COR-L47 (cell line): ENCODE measurements around the gene CCDC33.
A peak's percentile ranks its signal among the peaks of the same experiment; 100 is the strongest.

Source experiments
- DNase-seq: peaks from one replicate; lab custom pipeline; 2025; lab: John Stamatoyannopoulos, UW

Gene CCDC33

DNA sequence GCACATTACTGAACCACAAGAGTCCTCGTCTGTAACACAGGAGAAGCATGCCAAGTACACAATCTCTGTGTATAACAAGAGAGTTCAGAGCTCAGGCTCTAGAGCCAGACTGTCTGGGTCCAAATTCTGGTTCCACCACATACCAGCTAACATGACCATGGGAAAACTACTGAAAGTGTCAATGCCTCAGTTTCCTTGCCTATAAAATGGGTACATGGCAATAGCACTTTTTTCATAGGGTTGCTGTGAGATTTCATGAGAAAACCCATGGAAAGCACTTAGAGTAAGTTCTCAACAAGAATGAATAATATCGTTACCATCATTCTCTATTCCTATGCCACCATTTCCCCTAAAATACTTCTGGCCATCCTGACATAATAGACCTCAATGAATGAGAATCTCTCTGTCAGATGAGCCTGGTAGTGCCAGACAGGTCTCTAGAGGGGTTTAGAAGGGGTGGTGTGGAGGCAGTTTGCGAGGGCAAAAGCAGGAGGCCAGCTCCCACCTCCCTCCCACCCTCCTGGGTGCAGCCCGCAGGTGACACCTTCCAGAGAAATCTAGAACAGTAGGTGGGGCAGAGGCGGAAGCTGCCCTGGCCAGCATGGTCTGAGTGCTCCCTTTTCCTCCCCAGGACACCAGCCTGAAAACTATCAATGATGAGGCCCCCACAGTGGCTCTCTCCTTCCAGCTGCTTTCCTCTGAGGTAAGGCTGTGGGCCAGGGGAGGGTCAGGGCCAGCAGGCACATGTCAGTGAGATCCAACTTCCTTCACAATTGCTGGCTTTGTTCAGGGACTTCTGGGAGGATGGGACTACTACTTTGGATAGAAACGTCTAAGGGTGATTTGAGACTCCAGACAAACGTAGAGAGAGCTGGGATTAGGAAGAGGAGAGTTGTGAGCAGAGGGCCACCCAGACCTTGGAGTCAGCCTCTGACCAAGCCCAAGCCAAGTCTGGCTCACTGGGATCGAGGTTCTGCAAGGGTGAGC, 45.3 kb downstream of the CCDC33 start:
- DNase-seq, result no peak

DNA sequence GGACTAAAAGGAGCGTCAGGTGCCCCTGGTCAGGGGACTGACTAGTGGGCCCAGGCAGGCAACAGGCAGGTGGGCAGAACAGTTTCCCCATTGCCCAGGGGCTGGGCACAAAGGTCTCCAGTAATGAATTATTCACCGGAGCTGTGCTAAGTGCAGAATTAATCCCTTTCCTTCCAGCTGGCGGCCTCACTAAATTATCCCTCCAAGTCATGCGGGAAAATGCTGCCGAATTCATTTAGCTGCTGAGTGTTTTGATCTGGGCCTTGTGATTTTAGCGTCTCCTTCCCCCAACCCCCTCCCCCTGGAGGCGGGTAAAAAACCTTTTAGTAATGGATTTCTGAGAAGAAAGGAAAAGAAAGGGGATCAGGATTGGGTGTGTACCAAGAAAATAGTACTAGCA, 47.2 kb downstream of the CCDC33 start:
- no peak for DNase-seq

DNA sequence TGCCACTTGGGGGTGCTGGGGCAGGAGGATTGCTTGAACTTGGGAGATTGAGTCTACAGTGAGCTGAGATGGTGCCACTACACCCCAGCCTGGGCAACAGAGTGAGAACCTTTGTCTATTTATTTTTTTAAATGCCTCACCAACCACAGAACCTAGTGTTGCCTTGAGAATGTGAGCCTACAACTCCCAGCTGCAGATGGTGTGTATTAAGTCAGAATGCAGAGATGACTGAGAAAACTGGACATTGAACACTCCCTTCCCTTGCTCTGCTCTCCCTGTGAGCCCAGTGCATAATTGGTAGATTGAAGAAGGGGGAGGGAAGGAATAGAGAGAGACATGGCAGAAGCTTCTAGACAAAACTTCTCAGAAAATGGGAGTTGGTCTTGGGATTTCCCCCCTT, 53.5 kb downstream of the CCDC33 start:
- no peak for DNase-seq

DNA sequence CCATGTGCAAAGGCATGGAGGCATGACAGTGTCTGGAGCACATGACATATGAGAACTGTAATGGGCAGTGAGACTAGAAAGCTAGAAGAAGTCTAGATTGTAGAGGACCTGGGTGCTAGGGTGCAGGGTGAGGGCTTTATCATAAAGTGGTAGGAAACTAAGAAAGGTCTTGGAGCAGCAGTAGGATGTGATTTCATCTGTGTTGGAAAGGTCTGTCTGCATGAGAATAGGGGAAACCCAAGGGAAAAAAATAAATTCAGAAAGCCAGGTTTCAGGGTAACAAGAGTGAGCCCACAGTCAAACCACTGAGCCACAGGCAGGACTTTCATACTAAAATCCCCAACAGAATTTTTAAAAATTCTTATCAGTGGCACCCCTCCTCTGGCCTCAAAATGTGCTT, 54.5 kb downstream of the CCDC33 start:
- no peak for DNase-seq

DNA sequence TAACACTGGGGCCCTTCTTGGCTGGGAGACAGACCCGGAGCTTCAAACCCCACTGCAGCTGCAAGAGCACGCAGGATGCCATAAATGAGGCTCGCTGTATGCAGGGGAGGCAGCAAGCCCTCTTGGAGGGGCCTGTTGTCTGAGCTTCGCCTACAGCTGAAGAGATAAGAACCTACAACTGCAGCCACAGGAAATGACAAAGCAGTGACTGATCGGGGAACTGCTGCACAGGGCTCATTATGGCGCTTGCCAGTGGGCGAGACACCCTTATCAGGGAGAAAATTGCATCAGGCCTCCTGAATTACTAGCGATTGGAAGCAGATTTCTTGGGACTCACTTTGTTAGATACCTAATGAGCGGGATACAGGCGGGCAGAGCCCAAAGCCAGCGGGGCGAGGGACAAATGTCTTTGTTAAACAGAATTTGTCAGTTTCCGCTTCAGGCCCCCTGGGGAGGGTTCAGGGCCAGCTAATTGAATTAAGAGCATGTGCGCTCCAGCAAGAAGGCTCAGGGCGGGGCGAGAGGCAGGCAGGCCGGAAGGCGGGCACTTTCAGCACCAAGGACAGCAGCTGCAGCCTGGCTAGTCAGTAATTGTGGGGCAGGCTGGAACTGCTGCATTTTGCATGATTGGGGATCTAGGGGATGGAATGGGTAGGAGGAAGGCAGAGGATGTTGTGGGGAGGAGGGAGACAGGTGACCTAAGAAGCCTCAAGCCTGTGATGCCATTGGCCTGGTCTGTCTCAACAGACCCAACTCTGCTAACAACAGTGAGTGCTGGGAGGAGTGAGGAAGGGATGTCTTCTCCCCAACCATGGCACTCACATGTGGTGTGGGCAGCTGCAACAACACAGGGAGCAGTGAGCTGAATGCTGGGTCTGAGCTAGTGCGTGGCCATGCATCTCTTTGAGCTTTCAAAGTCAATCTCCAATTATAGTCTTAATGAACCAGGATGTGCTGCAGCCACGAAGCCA, 55.3 kb downstream of the CCDC33 start:
- peak; percentile 92 for DNase-seq

DNA sequence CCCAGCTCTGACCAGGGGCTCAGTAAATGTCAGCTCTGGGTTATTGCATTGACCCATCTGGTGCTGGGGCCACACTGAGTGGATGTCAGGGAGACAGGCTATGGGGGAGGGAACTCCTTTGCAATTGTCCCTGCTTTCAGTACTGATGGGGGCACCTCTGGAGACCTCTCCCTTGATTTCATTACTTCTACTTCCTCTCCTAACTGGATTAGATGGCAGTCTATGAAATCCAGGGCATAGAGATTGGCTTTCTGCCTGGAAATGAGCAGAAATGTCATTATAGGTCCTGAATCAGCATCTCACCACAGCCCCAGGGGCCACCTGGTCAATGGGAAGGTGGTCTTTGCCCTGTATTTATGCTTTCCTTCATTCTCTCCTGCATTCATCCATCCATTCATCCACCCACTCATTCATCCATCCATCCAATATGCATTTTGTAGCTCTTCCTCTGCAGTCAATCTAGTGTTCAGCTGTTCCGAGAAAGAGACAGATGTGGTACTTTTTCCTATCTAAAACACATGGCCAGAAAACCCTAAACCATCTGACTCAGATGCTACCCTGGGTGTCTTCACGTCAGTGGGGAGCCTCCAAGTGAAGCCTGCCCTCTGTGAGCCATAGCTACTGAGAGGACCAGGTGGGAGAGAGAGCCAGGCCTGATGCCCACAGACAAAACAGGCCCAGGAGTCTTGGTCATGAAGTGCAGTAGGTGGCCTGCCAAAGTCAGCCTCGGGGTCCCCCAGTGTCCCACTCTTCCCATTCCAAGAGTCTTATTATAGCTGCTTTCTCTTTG, 57.1 kb downstream of the CCDC33 start:
- no peak for DNase-seq

DNA sequence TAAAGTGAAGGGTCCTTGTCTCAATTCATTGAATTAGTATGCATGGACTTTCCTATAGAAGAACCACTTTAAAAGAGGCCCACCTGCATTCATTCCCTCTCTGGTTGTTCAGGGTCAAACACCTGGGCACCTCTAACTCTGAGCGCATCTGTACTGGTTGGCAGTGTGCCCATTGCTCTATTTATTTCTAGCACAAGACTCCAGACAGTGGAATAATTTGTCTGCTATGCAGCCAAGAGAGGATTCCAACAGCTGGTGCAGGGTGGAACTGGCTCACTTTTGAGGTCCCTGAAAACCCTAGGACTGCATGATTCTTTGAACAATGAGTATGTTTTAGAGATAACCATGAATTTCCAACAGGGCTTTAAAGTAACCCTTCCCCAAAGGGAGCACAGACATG, 57.9 kb downstream of the CCDC33 start:
- DNase-seq, result peak; percentile 75

DNA sequence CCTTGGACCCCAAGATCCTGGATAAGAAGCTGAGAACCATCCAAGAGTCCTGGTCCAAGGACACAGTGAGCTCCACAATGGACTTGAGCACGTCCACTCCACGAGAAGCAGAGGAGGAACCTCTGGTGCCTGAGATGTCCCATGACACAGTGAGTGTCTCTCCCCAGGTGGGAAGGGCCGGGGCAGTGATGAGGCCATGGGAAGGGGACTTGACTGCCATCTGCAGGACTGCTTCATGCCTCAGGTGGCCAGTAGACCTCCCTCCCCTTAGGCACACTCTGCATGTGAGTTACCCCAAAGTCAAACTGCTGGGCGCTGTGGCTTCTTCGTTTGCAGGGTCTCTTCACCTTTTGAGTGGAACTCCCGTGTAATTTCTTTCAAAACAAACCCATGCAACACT, 59.7 kb downstream of the CCDC33 start:
- DNase-seq, result no peak

DNA sequence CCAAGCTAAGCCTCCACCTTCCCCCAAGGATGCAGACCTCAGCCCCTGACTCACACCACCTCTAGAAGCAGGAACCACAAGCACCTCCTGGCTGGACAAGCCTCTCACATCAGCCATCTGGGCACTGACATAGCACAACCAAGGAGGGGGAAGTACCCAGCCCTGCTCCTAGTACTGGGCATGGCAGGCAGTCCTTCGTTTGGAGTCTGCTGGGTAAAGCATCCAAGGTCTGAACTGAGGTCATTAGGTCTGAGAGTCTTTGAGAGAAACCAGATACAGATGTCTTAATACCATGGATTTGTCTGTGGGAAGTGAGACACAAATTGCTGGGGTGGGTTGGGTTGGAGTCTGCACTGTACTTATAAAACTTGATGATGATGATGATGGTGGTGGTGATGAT, 61.8 kb downstream of the CCDC33 start:
- DNase-seq, result no peak

DNA sequence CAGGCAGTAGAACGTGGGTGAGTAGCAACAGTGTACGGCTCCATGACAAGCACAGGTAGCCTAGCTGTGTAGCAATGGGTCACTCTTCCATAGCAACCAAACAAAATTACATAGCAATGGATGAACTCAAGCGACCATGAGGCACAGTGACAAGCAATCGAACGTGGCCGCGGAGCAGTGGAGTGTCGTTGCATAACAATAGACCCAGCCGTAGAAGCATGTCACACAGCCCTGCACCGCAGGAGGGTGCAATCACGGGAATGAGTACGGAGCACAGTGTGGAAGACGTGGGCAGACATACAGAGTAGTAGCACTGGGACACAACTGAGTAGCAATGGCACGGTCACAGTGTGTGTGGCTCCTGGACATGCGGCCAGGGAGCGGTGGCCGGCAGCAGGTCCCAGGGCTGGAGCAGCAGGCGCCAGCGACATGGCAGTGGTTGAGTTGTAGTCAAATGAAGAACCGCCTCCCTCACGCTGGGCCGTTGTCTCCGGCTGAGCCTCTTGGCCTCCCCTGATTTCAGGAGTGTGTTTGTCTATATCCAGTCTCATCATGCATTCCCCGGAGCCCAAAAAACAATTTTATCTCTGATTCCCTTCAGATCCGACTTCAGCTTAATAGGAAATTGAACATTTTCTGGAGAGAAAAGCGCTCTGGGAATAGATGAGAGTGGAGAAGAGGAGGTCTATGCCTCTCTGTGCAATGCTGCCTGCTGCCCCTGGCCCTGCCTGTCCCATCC, 64.1 kb downstream of the CCDC33 start:
- no peak for DNase-seq

DNA sequence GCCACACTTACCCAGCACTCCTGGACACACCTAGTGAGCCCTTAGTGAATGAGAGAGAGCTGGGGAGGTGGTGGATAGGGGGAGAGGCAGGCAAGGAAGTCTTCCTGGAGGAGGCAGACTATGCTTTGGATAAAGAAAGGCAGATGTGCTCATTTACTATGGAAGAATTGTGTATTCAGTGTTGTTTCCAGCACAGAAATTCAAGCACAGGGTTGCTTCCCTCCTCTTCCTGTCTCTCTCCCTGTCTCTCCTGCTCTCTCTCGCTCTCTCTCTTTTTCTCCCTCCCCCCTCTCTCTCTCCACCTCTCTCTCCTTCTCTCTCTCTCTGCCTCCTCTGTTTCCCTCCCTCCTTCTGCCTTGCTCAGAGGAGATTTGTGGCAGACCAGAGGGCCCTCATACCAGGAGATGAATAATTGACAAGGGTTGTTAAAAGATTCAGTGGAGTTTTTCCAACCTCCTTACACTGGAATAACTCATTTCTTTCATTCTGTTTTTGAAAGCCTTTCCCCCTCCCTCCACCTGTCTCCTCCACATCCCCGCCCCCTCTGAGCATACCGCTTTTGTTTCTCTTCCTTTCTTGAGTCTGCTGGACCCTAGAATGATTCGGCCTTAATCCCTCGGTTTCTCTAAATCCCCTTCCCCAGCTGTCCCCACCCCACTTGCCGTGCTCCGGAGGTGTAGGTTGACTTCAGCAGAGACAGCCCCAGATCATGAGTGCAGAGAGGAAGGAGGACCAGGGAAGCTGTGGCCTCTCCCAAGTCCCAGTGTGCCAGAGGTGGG, 65.6 kb downstream of the CCDC33 start:
- DNase-seq, result no peak

DNA sequence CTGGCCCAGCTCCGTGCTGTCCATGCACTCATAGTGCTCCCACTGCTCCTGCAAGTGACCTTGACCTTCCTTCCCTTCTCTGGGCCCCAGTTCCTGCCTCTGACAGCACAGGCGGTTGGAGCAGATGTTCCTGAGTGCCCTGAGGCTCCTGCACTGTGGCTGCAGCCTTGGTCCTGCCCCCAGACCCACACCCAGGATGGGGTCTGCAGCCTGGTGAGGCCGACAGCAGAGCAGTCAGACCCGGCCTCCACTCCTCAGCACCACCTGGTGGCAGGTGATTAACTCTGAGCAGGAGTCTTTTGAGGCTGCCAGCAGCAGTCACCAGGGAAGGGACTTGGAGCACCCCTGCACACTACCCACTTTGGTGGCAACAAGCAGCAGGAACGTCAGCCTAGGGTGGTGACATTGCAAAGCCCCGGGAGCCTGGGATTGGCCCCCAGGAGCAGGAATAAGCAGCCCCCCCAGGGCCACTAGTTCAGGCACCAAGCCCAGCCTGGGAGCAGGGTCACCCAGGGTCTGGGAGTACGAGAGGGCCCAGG, 66.8 kb downstream of the CCDC33 start:
- DNase-seq, result peak; percentile 73

DNA sequence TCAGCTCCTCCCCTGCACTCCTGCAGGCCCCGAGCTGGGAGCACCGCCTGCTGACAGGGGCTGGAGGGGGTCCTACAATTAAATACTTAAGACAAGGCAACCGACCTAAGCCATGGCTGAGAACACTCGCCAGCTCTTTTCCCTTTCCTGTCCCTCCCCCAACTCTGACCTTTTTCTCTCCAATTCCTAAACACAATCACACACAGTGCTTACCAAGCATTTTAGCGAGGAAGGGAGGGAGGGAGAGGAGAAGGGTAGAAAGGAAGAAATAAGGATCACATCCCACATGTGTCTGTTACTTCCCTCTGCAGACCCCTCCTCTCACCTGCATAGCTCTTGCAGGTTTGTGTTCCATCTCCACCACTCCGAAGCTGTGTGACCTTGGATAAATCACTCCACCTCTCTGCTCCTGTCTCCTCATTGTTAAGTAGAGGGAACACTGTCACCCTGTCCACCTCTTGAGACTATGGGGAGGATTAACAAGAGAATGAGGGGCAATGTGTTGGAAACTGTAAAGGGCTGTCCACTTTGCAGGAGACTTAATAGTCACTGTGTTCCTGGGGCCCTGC, 67.7 kb downstream of the CCDC33 start:
- no peak for DNase-seq

DNA sequence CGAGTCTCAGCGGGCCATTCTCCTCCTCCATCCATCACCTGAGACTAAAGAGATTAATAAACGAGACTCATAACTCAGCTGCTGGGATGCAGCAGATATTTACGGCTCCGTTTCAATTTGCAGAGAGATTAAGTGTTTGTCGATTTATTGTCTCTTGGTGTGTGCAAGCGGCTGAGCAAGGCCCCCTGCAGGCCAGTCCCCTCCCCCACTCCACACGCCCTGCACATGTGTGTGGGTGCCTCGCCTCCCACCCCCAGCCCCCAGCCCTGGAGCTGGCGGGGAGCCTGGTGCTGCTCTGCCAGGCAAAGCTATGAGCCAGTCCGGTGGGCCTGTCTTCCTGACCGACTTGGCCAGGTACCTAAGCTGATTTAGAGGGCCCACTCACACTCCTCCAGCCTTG, 68.3 kb downstream of the CCDC33 start:
- DNase-seq, result no peak

DNA sequence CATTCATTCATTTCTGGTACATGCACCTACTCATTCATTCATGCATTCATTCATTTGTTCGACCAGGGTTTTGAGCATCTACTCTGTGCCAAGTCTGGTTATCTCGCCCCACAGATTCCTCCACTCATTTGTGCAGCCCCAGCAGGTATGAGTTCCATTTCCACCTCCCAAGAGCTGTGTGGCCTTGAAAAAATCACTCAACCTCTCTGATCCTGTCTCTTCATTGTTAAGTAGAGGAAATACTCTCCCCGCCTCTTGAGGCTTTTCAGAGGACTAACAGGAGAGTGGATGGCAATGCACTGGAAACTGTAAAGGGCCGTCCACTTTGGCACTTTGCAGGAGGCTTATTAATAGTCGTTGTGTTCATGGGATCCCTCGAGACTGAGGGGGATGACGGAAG, 69.6 kb downstream of the CCDC33 start:
- DNase-seq, result no peak

DNA sequence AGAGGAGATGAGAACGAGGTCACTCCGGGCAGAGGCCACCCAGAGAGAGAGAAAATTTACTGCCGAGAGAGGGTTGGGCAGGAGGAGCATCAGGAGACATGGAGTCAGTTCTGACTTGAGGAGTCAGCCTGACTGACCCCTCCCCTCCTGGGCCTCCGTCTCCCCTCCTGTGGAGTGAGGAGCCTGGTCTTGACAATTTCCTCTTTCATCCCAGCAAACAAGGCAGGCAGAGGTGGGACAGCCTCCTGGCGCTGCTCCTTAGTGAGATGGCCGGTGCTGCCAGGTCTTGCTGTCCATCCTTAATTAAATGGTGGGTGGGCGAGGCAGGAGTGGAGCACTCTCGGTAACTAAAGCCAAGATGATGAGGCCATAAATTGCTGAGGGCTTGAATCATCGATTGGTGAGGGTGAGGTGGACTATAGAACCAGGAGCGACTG, 70.7 kb downstream of the CCDC33 start:
- DNase-seq, result no peak

DNA sequence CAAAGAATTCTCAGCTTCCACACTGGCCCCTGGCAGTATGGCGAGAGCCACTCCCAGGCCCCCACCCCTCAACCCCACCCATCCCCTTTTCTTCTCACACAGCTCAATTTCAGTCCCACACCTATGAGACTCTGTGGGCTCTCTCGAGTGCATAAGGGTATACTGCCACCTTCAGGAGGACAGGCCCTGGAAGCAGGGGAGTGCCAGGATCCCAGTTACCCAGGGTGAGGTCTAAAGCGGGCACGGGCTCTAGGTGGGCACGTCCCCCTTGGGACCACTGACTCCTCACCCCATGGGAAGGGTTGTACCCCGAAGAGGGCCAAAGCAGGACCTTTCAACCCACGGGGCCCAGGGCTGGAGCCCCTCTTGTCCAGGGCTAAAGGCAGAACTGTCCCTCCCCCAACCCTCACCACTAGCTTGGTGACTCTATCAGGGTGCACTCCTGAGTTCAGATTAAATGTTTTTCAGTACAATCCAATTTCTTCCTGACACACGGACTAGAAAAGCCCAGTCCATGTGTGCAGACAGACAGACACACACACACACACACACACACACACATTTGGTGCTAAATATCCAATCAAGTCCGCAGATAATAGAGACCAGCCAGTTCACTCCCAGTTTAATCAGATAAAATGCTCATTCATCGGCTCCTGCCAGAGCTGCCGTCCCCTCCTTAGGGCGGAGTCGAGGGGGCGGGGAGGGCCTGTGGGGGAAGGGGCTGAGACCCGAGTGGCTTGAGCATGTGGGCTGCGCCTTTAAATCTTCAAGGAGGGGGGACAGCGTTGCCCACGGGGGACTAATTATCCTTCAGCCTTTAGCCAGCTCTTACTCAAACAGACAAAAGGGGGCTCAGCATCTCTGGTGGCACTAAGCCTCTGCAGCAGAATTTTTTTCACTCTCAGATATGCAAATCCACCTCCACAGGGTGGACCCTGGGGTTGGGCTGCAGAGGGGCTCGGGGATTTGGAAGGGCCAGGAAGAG, 72.0 kb downstream of the CCDC33 start:
- DNase-seq, result peak; percentile 83

DNA sequence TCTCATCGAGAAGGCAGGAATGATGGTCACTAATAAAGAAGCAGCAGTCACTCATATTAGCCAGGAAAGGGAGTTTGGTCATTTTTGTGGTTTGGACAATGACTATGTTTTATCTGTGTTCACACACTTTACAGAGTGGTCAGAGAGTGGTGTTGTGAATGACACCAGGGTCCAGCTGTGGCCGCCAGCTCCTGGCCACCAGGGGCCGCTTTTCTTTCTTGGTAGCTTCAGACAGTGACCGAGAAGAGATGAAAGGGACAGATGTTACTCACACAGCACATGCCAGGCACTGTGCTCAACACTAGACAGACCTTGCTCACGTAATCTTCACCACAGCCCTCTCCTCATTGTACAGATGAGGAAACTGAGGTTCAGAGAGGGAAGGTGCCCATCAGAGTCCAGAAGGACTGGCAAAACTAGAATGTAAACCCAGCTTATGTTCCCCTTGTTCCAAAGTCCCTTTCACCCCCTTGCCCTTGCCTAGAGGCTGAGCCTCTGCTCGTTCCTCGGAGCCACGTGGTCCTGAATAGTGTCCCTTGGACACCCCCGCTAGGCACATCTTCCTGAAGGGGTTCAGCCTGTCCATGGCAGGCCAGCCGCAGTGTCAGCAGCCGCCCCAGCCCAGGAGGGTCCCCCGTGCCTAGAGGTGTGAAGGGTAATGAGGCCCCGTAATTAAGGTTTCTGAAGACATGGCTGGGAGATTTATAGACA, 75.8 kb downstream of the CCDC33 start:
- DNase-seq, result peak; percentile 31
